Hypothalamus (tissue), 51 donors: ENCODE data around the gene COMP.
"Not testable (repeated sequence)": the region's sequence is repeated elsewhere in the genome, so short reads cannot be mapped to it uniquely, and the experiment has no call there.

ENCODE experiments used
- DNase-seq, 51 donors: peaks; one replicate each; lab custom pipeline; 2025; lab: John Stamatoyannopoulos, UW

Gene COMP

GRCh38 chr19:18790566-18791314, at the start of gene COMP:
COMP (minus strand) TSS chr19:18791305; CDS start chr19:18791269, 36 bp downstream.
- no peak for DNase-seq

DNA sequence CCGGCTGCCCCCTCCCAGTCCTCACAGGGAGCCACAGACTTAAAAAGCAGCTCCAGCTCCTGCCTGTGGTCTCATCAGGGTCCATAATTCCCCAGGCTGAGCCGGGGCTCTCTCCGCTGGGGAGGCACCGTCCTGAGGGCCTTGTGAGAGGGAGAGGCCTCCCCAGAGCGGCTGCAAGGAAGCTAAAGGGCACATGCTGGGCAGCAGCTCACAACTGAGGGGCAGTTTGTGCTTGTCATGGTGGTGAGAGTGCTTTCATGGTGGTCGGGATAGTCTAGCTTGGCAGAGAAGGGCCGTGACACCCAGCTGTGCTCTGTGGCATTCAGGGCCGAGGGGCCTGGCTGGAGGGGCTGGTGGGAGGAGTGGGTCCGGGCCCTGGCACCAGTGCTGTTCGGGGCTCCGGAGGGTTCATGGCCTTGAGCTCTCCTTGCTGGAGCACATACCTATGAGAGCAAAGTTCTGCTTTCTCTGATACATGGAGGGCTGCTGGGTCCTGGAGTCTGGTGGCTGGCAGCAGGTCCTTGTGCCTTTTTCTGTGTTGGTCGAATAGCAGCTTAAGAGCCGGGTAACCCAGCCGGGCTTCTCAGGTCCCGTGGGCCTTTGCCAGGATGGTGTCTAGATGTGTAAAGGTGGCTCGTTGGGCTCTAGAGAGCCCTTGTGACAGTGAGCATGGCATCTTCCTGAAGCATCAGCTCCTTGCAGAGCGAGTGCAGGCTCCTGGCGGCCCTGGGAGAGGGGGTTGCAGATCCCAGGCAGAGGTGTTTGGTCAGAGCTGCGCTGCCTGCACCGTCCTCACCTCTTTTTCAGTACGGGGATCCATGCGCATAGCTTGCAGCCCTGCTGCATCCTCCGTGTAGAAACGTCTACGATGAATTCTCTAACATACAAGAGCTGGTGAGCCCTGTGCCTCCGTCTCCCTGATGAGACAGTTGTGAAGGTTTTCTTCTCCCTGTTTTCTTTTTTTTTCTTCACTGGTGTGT, 49.5 kb upstream of the COMP start:
- no peak for DNase-seq

DNA sequence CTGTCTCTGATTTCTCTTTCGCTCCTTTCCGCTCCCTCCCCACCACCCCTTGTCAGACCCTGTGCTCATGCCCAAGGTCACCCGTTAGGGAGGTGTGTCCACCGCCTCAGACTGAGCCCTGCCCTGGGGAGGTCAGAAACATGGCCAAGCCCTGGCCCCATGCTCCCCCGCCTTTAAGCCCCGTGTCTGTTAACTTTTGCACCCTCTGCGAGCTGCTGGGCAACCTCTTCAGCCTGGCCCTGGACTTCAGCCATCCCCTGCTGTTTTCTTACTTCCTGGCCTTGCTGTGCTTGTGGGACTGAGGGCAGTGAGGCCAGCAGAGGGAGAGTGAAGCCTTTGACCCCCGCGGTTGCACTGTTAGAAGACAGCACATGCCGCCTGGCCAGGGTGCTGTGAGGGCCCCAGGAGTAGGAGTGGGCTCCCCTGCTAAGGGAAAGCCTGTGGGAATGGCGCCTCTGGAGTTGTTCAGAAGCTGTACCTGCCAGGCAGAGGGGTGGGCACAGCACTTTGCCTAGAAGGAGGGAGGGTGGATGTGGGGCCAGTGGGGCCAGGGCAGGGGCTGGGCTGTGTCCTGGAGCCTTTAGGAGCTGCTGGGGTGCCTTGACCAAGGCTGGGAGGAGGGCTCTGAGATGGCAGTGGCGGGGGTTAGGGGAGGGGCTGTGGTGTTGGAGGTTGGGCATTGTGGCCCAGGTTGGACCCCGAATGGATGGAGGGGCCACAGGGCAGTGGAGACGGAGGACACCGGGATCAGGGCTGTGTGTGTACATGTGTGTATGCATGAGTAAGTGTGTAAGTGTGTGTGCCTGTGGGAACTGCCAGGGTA, 48.6 kb upstream of the COMP start:
- DNase-seq: no peak

DNA sequence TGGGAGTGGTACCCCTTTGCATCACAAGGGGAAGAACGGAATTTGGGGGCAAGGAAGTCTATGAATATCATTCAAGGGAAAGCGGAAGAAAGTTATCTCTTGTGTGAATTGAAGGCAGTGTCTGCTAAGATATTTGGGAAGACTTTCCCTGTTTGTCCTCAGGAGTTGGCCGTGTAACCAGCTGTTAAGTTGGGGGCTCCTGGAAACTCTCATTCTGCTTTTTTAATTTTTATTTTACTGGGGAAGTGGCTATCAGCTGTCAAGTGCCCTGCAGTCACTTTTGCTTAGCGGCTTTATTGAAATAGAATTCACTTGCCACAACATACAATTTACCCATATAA, 43.5 kb upstream of the COMP start:
- DNase-seq: no peak

- peak in 1 of 51 donors; percentile 41 for DNase-seq
Measured at GRCh38 chr19:18833849-18834643, 42.9 kb upstream of the COMP start.

DNA sequence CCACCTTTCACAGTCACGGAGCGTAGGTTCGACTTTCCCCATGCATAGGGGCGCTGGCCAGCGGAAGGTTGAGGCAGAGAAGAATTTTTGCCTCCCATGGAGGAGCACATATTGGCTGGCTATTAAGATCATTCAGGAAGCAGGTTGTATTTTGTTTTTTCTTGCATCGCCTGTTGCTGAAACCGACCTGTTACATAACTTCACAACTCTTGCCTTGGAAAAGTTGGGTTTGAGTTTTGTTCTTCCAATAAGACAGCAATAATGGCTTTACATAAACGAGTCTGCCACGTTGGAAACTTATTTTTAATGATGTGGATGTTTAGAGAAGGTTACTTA, 42.0 kb upstream of the COMP start:
- DNase-seq: no peak

- DNase-seq: peak in 2 of 51 donors; percentile 5 to 14
Measured at GRCh38 chr19:18832306-18833140, 41.4 kb upstream of the COMP start.

GRCh38 chr19:18831524-18832305, 40.6 kb upstream of the COMP start, which contains the start of gene UPF1:
UPF1 (plus strand) TSS chr19:18831959; CDS start chr19:18832210, 251 bp downstream.
- peak; percentile 29 to 93 (median 82) for DNase-seq

DNA sequence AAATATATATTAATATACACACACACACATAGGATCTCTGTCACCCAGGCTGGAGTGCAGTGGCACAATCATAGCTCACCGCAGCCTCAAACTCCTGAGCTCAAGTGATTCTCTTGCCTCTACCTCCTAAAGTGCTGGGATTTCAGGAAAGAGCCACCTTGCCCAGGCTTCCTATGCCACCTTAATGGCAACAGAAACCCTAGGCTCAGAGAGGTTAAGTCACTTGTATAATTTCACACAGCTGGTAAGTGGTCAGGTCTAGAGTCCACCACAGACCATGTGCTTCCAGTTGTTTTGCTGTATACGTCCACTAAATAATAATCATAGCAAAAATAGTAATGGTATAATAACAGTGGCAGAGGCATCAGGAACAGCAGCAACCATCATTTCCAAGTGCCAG, 39.4 kb upstream of the COMP start:
- DNase-seq: no peak

- DNase-seq: no peak
Measured at GRCh38 chr19:18828786-18829185, 37.7 kb upstream of the COMP start.

GRCh38 chr19:18817574-18817973, 26.5 kb upstream of the COMP start:
- no peak for DNase-seq

DNA sequence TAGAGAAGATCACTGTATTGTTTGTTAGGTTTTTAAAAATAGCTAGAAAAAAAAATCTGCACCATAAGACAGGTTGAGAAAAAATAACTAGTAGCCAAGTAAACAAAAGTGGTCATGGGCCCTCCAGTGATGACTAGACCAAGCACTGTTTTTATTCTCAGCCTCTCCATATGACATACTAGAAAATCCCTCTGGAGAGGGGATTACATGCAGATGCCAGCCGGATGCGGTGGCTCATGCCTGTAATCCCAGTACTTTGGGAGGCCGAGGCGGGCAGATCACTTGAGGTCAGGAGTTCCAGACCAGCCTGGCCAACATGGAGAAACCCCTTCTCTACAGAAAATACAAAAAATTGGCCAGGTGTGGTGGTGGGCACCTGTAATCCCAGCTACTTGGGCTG, 25.5 kb upstream of the COMP start:
- DNase-seq: not testable (repeated sequence)

DNA sequence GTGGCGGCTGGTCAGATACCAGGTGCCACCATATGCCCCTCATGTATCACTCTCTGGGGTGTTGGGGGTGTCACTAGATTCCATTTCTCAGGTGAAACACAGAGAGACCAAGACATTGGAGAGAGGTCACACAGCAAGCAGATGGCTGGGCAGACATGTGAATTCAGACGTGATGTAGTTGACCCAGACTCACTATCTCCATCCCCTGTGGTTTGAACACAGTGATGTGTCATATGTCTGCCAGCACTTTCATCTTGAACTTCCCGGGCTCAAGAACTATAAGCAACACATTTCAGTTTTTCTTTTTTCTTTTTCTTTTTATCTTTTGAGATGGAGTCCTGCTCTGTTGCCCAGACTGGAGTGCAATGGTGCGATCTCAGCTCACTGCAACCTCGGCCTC, 24.6 kb upstream of the COMP start:
- no peak for DNase-seq

- DNase-seq: no peak
Measured at GRCh38 chr19:18814063-18814462, 23.0 kb upstream of the COMP start.

DNA sequence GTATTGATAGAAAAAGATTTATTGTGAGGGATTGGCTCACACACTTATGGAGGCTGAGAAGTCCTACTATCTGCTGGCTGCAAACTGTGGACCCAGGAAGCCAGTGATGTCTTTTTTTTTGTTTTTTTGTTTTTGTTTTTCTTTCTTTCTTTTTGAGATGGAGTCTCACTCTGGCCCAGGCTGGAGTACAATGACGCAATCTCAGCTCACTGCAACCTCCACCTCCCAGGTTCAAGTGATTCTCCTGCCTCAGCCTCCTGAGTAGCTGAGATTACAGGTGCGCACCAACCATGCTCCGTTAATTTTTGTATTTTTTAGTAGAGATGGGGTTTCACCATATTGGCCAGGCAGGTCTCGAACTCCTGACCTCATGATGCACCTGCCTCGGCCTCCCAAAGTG, 20.5 kb upstream of the COMP start:
- not testable (repeated sequence) for DNase-seq

DNA sequence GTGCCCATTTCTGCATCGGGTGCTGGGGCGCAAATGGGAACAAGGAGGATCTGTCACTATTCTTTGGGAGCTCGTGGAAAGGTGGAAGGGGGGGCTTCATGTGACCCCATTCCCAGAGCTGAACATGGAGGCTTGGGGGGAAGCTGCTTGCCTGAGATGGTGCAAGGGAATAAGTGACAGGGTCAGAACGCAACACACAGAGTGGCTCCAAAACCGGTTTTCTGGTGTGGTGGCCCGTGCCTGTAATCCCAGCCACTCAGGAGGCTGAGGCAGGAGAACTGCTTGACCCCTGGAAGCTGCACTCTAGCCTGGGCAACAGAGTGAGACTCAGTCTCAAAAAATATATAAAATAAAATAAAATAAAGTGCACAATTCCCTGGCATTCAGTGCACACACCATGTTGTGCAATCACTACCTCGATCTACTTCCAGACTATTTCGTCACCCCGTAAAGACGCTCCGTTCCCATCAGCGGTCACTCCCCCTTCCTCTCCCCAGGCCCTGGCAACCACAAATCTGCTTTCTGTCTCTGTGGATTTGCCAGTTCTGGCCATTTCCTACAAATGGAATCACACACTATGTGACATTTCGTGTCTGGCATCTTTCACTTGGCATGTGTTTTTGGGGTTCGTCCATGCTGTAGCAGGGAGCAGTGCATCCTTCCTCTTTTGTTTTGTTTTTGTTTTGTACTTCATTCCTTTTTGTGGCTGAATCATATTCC, 18.2 kb upstream of the COMP start:
- peak in 8 of 51 donors; percentile 4 to 35 (median 11) for DNase-seq

GRCh38 chr19:18807861-18808331, 16.8 kb upstream of the COMP start:
- DNase-seq: no peak
